Sciatic nerve (tissue), 2 donors: Measurements from ENCODE around the gene NFYB. TPM values are rescaled to one million over a fixed set of nuclear protein-coding genes. Genes with fewer than 3 reads are reported as not detected.
"Not testable (repeated sequence)": the region's sequence is repeated elsewhere in the genome, so short reads cannot be mapped to it uniquely, and the experiment has no call there.

Experiments
- ATAC-seq: fragments of 200-7000 bp; cut with Tn5 transposase; one replicate; pipeline ENCODE4 v1.9.1; 2020; ENCODE audit warnings: mild to moderate bottlenecking, moderate library complexity
- DNase-seq: peaks from one replicate; pipeline ENCODE4 v3.0.0-alpha.2; 2020; ENCODE audit warnings: low spot score
- intact Hi-C: fragments of 100-400 bp; cut with DNase I; formaldehyde crosslinking; loops from one replicate; pipeline ENCODE4 v1.14.2; 2022
- total RNA-seq: library from RNA; stranded (reverse); fragmentation: NEBNext Ultra II Directional; extraction: Animal tissue kit (Norgen Biotek cat#: 25700); gene quantifications from one replicate; pipeline ENCODE4 v1.2.1, GENCODE V29; 2021
- donor health status: DM: no; HTN: no; CAD: no.
- donor health status: DM: no; HTN: no; CAD: no.

Gene NFYB
- total RNA-seq, 1 donor from 2014 or later: 47.9 TPM

DNA sequence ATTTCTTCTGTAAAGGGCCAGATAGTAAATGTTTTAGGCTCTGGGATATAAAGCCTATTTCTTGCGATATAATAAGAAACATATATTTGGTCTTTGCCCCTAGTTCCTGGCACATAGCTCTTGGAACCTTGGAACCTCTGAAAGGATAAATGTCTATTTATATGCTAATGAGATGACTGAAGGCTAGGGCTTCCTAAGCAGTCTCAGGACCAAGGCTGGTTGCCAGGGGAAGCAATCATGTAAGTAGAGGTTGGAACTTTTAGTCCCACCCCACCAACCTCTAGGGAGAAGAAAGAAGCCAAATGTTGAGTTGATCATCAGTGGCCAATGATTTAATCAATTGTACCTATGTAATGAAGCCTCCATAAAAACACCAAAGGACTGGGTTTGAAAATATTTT is 26.6 kb upstream of the NFYB start:
- ATAC-seq: no peak
- intact Hi-C loops: no loop called here
- no peak for DNase-seq

DNA sequence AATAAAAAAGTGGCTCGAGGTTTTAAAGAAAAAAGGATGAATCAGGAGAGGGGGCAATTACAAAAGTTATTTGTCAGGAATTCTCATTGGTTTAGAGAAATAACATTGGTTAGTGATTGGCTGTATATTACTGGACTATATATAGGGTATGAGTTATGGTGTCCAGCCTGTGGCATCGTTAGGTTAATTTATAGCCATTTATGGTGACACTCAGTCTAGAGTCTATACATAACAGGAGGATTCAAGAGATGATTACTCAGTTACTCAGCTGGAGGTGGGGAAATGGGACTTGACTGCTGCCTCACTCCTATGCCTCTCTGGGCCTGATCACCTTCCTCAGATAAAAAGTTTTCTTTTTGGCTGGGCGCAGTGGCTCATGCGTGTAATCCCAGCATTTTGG is 25.6 kb upstream of the NFYB start:
- intact Hi-C loops: no loop called here
- ATAC-seq (no peak), DNase-seq (no peak)

DNA sequence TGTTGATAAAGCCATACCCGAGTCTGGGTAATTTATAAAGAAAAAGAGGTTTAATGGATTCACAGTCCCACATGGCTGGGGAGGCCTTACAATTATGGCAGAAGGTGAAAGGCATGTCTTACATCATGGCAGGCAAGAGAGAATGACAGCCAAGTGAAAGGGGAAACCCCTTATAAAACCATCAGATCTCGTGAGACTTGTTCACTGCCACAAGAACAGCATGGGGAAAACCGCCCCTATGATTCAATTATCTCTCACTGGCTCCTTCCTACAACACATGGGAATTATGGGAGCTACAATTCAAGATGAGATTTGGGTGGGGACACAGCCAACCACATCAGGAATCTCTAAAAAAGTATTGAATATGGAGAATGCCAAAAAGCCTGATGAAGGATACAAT is 25.0 kb upstream of the NFYB start:
- ATAC-seq, DNase-seq, intact Hi-C loops: not testable (repeated sequence)

DNA sequence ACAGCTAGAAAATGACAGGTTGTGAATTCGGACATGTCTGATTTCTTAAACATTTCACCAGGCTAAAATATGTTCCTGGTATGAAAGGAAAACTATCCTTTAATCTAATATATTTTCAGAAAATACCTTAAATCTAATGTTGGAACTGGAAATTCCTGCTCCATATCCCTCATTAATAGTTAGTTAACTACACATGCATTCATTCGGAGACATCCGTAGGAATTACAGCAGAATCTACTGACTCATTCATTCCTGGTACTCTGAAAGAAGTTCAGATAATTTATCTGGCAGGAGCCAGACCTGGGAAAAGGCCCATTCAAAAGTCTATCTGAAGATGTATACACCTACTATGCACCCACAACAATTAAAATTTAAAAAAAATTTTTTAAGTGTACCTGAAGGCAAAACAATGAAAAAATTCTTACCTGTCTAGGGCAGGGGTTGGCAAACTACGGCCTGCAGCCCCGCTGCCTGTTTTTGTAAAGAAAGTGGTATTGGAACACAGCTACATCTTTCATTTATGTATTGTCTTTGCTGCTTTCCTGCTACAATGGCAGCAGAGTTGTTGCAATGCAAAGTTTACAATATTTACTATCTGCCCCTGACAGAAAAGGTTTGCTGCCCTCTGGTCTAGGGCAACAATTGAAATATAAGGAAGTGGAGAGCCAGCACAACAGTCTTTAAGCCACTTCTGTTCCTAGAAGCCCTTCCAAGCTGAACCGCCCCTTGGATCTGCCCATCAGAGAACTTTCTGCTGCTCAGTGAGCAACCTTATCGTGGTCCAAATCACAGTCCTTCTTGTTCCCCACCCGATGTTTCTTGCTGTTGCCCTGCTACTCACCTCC is 17.9 kb upstream of the NFYB start:
- intact Hi-C loops: no loop called here
- ATAC-seq: no peak
- no peak for DNase-seq

DNA sequence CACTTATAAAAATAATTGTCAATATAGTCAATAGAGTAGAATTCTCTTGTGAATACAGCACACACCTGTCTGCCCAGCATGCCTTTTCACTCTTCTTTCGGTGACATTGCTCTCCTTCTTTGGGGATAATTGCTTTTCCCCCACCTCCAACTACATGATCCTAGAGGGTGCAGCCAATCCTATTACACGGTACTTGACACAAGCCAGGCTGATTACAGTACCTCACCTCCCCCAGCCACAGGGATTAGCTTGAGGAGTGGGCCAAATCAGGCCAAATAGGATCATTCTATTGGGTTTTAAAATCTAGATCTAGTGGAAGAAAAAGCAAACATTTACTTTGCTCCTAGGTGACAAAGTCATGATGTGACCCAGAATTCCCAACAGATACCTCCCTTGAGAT is 16.8 kb upstream of the NFYB start:
- no peak for ATAC-seq
- intact Hi-C loops: no loop called here
- no peak for DNase-seq

DNA sequence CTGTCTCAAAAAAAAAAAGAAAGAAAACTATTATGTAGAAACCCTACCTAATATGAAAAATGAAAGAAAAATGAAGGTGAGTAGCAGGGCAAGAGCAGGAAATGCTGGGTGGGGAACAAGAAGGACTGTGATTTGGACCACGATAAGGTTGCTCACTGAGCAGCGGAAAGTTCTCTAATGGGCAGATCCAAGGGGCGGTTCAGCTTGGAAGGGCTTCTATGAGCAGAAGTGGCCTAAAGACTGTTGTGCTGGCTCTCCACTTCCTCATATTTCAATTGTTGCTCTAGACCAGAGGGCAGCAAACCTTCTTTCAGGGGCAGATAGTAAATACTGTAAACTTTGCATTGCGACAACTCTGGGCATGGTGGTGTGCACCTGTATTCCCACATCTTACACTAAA is 16.3 kb upstream of the NFYB start:
- intact Hi-C loops: no loop called here
- DNase-seq: no peak
- no peak for ATAC-seq

DNA sequence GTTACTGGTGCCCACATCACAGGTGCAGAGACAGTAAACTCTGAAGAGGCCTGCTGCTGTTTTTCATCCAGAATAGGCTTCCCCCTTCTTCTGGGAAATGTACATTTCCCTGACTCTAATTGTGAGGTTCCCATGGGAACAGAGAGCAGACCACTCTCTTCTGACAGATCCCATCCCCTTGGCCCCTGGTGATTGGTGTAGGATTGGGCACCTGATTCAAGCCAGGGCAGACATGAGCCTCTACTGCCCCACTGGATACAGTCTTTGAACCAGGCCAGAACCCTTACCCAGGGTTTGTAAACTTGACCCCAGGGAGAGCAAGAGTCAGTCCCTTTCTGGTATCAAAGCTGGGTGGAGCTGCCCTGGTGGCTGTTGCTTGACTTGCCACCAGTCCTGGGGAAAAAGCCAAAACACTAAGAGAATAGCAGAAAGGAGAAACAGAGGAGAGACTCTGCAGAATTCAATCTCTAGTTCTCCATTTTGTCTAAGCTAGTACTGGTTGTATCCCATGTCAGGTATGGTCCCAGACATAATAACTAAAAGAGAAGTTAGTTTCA is 14.8 kb upstream of the NFYB start:
- intact Hi-C loops: no loop called here
- DNase-seq (no peak), ATAC-seq (no peak)

DNA sequence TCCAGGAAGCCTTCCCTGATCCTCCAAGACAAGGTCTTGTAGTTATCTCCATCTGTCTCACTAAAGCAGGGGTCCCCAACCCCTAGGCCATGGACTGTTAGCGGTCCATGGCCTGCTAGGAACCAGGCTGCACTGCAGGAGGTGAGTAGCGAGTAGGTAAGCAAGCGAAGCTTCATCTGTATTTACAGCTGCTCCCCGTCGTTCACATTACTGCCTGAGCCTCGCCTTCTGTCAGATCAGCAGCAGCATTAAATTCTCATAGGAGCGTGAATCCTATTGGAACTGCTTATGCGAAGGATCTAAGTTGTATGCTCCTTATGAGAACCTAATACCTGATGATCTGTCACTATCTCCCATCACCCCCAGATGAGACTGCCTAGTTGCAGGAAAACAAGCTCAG is 12.4 kb upstream of the NFYB start:
- DNase-seq (no peak), ATAC-seq (no peak)
- intact Hi-C loops: no loop called here

DNA sequence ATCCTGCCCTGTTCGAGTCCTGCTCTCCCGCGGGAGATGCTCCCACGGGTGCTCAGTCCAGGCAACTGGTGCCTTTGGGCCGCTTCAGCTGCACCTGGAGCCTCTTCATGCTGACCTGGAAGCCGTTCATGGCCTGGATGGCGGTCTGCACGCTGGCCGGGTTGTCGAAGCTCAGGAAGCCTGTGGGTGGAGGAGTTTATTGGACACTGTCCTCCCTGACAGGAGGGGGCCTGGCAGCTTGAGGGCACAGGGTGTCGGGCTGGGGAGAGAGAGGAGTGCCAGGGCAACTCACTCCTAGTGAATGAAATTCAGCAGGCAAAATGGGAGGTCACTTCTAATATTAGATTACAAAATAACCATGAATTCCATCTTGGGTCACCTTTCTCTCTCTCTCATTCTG is 9.3 kb upstream of the NFYB start:
- ATAC-seq: no peak

DNA sequence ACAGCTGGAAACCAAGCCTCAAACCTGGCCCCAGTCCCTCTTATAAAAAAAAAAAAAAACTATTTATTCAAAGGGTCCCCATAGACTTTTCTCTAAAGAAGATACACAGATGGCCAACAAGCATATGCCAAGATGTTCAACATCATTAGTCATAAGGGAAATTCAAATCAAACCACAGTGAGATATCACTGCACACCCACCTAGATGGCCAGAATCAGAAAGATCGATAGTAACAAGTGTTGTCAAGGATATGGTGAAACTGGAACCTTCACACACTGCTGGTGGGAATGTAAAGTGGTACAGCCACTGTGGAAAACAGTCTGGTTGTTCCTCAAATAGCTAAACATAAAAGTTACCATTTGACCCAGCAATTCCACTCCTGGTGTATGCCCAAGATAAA is 5.9 kb upstream of the NFYB start:
- ATAC-seq (no peak), DNase-seq (no peak)
- intact Hi-C loops: no loop called here

More for the DNA sequence above, 9.3 kb upstream of the NFYB start:
- no peak for DNase-seq
- intact Hi-C loops: no loop called here

DNA sequence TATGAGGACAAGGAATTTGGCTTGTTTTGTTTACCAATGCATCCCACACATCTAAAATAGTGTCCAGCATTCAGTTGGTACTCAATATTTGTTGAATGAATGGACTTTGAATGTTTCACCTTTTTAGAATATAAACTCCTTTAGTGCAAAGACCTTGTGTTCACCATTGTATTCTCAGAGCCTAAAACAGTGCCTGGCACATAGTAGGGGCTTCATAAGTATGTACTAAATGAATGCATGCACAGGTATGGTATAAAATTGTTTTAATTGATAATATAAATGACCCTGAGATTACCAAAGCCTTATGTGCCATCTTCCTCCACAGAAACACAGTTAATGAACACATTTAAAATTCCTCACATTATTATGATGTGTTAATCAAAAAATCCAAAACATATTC is 5.0 kb upstream of the NFYB start:
- ATAC-seq (no peak), DNase-seq (no peak)
- intact Hi-C loops: no loop called here

DNA sequence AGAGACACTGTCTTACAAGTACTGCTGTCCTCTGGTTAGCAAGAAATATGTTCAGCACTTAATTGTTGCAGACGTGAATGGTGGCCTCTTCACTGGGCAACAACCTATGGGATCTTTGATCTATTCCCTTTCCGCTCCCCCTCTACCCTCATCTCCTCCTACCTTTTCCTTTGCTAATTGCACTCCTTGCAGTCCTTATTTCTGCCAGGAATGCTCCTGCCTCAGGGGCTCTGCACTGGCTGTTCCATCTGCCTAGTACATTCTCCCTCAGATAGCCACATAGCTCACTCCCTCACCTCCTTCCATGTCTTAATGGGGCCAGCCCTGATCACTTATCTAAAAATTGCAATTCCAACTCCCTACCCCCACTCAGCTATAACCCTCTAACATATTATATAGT is 4.5 kb upstream of the NFYB start:
- DNase-seq (no peak), ATAC-seq (no peak)
- intact Hi-C loops: no loop called here

DNA sequence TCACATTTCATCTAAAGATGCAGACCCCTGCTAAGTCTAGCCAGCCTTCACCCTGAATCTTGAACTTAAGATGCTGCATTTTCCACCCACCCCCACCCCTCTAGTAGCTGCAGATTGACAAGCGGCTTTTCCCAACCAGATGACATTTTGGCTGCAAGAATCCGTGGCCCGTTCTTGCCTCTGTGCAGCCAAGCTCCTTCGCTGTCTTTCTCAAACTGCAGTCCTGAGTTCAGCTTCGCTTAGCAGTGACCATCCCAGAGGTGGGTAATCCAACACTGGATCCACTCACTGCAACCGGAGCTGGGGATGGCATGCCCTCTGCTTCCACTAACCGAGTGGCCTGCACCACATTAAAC is 765 bp upstream of the NFYB start:
- ATAC-seq (peak; percentile 62), DNase-seq (no peak)
- intact Hi-C loops: no loop called here

DNA sequence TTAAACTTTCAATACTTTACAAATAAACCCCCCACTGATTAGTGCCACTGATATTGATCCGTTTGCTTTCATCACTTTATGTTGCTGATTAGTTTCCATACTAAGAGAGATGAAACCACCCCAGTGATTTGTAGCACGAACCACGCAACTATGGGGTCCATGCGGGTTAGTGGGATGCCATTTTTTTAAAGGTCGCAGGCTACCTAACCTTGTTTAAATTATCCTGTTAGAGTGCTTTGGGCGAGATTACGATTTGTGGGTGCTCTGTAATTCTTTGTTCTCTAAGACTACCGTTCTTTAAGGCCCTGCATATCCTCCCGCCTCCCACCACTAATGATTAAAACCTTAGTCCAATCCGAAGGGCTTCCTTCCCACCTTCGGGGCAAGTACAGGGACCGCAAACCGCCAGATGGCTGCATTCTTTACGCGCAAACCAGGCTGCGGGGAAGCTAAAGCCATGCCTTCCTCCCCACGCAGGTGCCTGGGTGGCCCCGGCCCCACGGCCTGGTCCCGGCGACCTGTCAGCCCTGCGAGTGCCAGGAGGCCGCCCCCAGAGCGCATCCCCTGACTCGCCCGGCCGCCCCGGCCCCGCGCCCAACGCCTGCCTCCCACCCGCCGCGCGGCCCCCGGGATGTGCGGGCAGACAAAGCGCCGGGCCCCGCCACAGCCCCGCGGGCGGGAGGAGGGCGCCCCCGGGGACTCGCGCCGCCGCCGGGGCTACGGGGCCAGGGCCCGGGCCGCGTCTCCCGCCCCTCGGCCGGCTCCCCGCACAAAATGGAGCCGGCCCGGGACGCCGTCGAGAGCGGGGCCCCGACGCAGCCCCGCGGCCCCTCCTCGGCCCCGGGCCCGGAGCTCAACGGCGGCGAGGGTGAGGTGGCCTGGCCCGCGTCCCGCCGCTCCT is 759 bp downstream of the NFYB start:
- ATAC-seq (no peak), DNase-seq (peak; percentile 66)
- intact Hi-C loops: no loop called here

DNA sequence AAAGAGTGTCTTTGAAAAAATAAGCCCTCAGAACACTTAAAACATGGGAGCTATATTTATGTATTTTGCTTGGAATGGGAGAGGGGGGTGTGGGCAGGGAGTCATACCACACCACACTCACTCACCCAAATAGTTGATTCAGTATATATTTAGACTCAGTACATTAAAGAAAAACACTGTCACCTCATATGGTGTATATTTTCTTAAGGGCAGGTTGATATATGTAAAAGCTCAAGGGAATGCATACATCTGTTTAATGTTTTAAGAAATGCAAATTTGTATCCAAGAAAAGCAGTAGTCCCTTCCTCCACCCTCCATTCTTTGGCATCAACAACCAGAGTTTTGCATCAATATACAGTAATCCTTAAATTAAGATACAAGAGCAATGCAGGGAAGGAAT is 1.4 kb downstream of the NFYB start:
- ATAC-seq: no peak
- intact Hi-C loops: no loop called here
- DNase-seq: no peak

DNA sequence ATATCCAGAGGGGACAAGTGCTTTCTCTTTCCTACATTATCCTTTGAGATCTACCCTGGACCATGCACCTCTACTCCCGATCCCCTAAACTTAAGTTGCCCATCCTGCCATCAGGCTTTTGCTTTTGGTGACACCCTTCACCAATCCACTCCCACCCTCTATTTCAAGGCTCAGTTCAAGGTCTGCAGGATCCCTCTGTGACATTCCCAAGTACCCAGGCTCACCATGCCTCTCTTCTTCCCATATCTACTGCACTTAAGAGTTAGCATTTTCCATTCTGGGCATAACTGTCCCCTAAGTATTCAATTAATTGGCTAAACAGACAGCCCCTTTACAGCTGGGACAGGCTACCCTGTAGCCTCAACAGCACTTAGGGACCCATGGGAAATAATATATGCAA is 3.1 kb downstream of the NFYB start:
- DNase-seq (no peak), ATAC-seq (no peak)
- intact Hi-C loops: no loop called here

DNA sequence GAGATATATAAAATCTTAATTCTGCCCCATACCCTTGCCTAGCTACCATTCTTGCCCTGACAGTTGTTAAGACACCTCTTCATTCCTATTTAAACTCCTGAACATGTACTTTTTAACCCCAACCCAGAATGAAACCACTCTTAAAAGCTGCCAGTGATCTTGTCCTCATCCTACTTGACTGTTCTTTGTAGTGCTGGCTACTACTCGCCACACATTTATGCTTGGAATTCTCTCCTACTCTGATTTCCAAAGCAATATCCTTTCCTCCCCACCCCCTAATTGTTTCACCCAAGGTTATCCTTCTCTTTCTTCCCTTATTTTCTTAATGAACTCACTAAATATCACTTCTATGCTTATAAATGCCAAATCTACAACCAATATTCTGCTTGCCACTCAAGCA is 4.1 kb downstream of the NFYB start:
- DNase-seq (no peak), ATAC-seq (no peak)
- intact Hi-C loops: no loop called here

DNA sequence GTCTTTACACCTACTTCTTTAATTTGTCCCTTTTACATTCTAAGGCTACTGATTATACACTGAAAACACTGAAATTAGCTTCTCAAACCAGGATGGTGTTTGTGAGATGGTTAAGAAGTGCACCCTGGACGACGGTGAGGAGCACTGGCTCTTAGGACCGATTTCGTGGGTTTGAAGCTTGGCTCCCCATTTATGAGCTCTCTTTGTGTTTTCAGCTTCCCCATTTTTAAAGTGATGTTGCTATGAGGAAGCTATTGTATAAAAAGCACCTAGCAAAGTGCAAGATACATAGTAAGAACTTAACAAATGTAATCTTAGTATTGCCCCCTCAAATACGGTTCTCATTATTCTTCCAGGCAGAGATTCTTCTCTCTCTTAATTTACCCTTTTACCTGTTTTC is 4.7 kb downstream of the NFYB start:
- DNase-seq: no peak
- ATAC-seq: no peak
- intact Hi-C loops: no loop called here

DNA sequence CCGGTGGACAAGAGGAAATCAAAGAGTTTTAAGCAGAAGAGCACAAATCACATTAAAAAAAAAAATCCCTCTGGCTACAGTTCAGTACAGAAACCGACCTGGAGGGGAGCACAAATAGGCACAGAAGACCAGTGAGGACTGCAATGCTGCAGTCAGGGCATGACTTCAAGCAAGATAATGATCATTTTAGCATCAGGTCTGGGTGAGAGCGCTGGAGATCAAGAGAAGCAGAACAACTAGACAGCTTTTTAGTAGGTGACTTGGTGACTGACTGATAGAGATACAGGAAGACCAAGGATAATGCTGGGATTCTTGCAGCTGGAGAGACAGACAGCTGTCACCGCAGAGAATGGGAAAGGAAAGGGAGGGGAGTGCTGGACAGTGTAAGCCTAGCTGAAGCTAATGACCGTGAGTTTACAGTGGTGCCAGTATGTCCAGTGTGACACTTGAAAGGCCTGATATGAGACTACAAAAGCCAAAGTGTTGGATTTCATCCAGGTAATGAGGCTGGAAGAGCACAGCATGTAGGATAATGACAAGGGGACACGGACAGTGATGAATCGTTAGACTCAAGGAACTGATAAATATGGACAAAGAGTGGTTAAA is 5.6 kb downstream of the NFYB start:
- no peak for DNase-seq
- intact Hi-C loops: no loop called here
- no peak for ATAC-seq

DNA sequence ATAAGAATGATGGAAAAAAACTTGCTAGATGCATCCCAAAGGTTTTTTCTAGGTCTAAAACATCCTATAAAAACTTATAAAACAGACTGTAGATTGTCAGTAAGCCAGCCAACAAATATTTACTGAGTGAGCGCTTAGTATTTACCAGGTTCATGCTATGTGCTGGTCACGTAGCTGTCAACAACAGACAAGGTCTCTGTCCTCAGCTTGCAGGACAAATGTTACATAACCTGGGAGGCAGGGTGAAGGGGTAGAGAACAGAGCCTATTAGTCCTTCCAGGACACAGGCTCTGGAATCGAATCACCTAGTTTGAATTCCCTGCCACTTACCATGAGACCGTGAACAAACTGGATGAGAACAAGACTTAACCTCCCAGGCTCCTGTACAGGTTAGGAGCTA is 6.4 kb downstream of the NFYB start:
- intact Hi-C loops: no loop called here
- no peak for DNase-seq
- ATAC-seq: no peak
